Effector CD8-positive, alpha-beta T cell (primary cell): ENCODE measurements around the gene GPATCH2L.

Experiments used
- DNase-seq: peaks from one replicate; lab custom pipeline; 2025; lab: John Stamatoyannopoulos, UW

The GPATCH2L gene

GRCh38 chr14:76201162-76201561 lies 49.4 kb downstream of the GPATCH2L start:
- no peak for DNase-seq

GRCh38 chr14:76203086-76204001 lies 51.6 kb downstream of the GPATCH2L start:
- no peak for DNase-seq

DNA sequence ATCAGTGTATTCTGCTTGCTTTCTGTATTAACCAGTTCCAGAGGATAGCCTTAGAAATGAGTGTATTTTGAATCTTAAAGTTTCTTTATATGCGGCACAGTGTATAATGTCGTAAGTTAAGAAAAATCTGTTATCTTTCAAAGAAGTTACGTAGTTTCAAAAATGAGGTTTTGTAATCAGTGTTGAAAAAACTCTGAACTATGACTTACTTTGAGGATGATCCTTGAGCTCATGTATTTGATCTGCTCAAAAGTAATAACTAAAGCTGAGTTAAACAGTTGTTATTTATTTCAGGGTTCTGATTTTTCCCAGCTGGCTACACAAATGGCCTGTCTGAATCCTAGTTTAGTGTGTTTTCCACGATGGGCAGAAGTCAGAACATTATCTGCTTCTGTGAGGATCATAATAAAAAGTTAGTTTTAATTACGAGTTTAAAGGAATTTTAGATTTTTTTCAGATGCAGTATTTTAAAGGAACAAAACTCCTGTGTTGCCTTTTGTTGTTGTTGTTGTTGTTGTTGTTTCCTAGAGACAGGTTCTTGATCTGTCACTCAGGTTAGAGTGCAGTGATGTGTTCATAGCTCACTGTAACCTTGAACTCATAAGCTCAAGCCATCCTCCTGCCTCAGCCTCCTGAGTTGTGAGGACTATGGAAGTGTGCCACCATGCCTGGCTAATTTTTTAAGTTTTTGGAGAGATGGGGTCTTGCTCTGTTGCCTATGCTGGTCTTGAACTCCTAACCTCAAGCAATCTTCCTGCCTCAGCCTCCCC lies 52.9 kb downstream of the GPATCH2L start:
- no peak for DNase-seq

DNA sequence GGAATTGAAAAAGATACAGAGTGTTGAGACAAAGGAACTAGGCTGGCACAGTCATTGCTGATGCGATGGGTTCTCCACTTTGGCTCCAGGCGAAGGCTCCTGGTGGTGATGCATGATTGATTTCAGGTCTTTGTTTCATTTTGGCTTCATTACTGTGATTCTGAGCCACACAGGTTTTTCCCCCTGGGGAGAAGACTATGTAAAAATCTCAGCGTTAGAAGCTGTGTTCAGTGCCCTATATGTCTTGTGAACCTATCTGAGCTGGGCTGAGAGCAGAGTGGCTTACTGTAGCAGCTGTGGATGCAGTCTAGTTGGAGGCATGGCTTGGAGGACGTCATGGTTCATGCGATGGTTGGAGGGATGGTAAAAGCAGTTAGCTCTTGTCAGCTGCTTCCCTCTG lies 54.0 kb downstream of the GPATCH2L start:
- DNase-seq, result no peak

- no peak for DNase-seq
Measured at GRCh38 chr14:76208340-76208739, 56.6 kb downstream of the GPATCH2L start.

- DNase-seq, result no peak
Measured at GRCh38 chr14:76212242-76212641, 60.5 kb downstream of the GPATCH2L start.

GRCh38 chr14:76217179-76217578 lies 65.5 kb downstream of the GPATCH2L start:
- DNase-seq, result no peak

DNA sequence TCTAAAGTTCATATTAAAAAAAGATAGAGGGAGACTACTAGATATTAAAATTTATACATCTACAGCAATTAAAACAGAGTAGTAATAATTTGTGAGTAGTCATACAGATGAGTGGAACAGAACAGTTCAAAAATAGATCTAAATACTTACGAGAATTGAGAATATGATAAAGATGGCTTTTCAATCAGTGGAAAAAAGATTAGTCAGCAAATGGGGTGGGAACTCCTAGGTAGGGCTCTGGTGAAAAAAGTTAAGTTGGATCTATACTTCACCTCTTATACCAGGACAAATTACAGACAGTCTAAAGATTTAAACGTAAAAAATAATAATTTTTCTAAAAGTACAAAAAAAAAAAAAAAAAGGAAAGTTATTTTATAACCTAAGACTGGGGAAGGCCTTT lies 66.9 kb downstream of the GPATCH2L start:
- no peak for DNase-seq

GRCh38 chr14:76219873-76220272 lies 68.2 kb downstream of the GPATCH2L start:
- no peak for DNase-seq

DNA sequence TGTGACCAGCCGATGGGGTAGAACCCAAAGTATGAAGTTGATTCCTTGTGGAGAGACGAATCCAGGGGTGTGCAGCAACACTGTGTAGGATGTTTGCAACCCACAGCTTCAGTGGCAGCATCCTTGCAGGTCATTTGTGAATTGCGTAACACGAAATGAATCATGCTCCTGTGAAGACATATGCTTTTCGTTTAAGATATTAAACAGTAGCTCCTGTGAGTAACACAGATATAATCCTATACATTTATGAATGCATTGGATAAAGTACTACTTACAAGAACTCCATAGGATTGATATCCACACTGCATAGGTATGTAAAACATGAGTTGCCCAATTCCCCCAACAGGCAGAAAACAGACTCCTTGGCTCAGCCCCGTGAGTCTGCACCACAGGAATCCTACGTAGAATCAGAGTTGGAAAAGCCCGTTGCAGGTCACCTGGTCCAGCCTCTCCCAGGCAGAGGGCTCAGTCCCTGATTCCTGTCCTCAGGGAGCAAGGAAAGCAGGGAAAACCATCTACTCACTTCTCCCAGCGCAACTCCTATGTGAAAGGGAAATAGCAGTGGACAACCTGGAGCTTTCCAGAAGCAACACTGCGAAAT lies 75.8 kb downstream of the GPATCH2L start:
- DNase-seq, result no peak

GRCh38 chr14:76228138-76228537 lies 76.4 kb downstream of the GPATCH2L start:
- DNase-seq, result no peak

DNA sequence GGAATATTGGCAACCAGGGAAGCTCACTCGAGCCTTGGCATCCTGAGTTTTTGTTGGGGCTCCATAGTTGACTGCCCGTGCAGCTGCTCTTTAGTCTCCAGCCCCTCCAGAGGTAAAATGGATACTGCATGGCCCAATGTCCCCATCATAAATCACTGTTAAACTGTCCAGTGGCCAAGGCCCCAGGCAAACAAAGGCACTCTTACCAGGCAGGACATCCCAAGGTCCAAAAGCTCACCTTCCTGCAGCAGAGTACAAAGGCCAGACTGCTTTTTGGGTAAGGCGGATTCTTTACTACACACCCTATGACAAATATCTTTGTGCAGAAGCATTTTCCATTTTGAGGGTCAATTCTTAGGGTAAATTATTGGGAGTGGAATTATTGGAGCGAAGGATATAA lies 81.1 kb downstream of the GPATCH2L start:
- no peak for DNase-seq

- no peak for DNase-seq
Measured at GRCh38 chr14:76235628-76236027, 83.9 kb downstream of the GPATCH2L start.

- no peak for DNase-seq
Measured at GRCh38 chr14:76236172-76237130, 84.7 kb downstream of the GPATCH2L start.

DNA sequence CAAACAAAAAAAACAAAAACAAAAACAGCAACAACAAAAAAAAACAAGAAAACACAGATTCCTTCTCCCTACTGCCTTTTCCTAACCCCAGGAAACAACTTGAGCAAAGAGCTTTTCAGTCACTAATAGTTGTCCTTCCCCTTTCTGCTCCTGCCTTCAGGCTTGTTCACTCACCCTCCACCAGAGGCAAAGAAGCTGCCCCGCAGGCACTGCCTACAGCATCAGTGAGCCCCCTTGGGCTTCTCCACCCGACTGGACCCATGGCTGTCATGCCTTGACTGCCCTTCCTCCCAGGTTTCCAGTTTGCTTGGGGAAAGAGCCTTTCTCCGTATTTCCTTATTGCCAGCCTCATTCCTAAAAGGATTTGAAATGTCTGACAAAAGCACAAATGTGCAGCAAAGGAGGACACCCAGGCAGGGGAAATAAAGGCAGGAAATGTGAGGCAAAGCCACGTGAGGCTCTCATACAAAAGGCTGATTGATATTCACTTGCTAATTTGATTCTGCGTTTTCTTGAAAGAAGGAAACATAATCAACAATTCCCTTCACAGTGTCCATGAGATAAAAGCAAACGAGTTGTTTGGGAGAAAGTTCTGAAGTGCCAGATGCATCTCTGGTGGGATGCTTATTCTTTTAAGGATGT lies 85.7 kb downstream of the GPATCH2L start:
- DNase-seq, result no peak

DNA sequence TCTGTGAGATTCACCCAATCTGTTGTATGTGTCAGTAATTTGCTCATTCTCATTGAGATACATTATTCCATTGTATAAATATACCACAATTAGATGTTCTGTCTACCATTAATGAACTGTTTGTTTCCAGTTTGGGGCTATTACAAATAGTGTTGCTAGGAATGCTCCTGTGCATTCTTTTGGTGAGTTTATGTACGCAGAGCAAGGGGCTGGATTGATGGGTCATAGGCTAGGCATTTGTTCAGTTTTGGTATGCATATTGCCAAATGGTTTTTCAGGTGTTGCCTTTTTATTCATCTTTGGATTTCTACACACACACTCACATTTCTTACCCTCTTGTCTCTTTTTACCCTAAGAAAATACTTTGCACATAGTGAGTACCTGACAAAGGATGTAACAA lies 93.4 kb downstream of the GPATCH2L start:
- no peak for DNase-seq

GRCh38 chr14:76250302-76250701 lies 98.6 kb downstream of the GPATCH2L start:
- DNase-seq, result no peak

DNA sequence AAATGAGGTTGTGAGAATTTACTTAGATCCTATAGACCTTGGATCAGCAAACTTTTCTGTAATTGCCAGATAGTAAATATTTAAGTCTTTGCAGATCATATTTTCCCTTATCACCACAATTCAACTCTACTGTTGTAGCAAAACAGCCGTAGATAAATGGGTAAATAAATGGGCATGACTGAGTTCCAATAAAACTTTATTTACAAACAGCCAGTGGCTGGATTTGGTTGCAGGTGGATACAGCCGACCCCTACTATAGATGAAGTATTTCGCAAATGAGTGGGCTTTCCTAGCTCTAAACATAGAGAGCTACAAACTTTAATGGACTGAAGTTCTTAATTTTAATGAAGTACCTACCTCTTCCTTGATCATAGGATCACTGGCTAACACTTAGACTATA lies 100.7 kb downstream of the GPATCH2L start:
- no peak for DNase-seq

- DNase-seq, result no peak
Measured at GRCh38 chr14:76253111-76253510, 101.4 kb downstream of the GPATCH2L start.

DNA sequence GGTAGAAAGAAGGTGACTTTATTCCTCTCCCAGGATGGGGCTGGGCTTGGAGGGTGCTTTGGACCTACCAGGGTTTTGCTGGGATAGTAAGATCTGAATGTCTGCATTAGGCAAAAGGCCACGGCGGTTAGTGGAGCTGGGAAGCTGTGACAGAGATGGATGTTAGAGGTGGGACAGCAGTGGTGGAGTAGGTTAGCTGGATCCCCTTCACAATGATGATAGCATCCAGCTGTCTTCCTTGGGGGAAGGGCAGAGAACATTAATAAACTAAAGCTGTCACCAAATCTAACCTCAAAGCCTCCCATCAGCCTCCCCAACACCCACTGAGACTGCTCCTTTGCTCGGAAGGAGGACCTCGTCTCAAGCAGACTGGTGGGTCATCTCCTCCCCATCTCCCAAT lies 104.8 kb downstream of the GPATCH2L start:
- no peak for DNase-seq
